ENCODE measurements around the gene VPS41.

Gene VPS41

DNA sequence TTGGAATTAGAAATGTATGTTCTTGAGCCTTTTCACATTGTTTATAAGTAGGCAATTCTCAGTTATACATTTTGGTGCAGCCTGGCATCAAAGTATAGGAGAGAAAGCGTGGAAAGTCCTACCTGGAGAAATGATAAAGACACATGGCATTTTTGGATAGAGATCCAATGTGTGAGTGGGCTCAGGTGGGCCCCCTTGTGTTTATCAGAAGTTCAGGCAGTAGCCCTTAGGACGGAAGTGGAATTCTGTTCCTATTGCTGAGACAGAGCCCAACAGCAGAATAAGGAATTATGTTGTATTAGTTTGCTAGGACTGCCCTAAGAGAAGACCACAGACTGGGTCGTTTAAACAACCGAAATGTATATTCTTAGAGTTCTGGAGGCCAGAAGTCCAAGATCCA is 192.6 kb downstream of the VPS41 start:
- DNase-seq: no peak

DNA sequence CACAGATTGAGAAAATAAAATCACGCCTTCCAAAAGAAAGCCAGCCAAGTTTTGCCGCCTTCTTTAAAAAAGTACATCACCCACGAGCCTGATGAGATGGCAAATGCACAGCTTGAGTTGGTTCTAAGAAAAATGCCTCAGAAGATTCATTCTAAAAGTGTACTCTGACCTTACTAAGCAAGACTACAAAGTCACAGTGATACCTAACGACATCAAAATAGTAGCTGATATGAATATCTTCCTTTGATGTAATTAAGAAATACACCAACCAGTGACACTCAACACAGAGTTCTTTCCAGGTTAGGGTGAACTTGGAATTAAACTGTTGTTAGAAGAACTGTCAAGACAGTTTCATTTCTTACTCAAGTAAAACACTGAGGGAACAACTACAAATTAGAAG is 199.9 kb downstream of the VPS41 start:
- DNase-seq: no peak

DNA sequence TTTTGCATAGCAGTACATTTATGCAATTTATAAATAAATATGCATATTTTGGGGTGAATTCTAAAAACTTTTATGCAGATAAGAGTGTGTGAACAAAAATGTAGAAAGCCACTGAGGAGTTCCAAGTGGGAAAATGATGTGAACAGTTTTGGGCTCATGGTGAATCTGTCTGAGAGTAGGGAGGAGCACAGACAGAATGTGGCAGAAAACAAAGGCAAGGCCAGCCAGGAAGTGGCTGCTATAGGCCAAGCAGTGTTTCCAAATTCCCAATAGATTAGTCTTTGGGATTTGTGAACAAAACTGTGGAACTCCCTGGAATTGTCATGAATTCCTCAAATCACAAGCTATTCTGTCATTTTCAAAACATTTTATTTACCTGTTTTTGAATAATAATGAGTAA is 204.2 kb downstream of the VPS41 start:
- no peak for DNase-seq

DNA sequence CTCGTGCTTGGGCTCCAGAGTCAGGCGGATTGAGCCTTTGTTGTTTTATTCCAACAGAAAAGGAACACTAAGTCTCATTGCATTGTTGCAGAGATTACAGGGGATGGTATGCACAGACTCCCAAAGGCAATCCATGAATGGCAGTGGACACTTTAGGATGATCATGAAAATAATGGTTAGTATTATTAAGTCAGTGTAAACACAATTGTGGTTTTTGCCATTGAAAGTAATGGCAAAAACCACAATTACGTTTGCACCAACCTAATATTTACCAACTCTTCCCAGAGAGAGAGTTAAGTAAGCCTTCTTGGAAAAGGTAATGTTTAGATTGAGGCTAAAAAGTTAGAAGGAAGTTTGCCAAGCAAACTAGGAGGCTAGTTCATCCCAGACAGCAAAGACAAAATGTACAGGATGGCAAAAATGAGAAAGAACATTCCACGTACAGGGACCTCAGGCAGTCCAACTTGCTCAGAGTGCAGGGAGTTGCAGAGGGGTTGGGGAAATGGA is 204.9 kb downstream of the VPS41 start:
- DNase-seq: no peak

DNA sequence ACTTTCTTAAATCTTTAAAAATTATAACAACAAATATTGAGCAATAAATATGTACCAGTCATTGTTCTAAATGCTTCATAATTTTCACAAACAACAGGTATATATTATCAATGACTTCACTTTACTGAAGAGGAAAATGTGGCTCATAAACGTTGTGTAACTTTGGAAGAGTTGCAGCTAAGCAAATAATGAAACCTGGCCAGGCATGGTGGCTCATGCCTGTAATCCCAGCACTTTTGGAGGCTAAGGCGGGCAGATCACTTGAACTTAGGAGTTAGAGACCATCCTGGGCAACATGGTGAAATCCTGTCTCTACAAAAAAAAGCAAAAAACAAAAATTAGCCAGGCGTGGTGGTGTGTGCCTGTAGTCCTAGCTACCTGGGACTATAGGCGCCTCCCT is 205.9 kb downstream of the VPS41 start:
- no peak for DNase-seq

DNA sequence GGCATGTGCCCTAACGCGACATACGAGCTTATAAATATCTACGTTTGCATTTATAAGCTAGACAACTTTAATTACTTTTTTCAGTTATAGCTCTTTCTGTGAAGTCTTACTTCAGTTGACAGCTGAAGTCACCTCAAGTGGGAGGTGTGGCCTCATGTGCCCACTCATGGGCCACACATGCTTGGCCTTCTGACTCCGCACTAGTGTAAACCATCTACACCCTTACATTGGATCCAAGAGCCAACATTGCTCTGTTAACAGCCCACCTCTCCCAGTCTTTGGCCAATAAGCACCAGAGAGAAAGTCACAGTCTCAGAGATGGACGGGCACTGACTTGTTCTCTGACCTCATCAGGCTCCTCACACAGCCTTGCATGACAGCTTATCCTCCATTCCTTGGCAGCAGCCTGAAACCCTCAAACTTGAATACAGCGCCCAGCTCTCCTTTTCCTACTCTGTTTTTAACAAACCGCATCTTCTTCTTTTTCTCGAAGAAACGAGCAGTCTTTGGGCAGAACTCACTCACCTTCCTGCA is 206.9 kb downstream of the VPS41 start:
- DNase-seq: no peak

DNA sequence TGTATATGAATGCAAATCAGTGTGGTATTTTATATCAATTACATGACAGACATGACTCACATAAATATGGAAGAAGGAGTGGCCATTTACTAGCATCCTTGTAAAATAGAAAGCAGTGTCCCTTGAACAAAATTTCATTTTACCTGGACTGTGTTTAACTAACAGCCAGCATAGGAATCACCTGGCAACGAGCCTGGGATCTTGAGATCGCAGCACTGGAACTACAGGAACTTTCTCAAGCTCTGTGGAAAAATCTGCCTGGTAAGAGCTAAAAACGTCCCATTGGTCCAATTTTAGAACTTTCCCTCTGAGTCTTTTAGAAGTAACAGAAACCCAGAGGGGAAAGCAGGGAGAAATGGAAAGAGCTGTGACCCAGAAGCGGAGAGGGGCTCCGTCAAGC is 208.9 kb downstream of the VPS41 start:
- no peak for DNase-seq

DNA sequence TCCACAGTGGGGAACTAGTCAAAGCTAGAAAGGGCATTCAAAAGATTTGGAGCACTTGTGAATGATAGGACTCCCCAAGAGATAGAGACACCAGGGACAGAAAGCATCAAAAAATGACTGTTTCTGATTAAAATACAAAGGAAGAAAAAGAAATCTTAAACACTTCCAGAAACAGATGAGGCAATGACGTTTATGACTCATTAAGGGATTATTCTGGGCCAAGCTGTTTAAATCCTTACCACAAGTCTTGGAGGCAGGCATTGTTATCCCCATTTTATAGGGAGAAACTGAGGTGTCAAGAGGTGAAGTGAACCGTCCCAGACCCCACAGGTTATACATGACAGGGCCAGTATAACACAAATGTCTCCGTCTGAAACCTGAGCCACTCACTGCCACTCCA is 209.5 kb downstream of the VPS41 start:
- no peak for DNase-seq

DNA sequence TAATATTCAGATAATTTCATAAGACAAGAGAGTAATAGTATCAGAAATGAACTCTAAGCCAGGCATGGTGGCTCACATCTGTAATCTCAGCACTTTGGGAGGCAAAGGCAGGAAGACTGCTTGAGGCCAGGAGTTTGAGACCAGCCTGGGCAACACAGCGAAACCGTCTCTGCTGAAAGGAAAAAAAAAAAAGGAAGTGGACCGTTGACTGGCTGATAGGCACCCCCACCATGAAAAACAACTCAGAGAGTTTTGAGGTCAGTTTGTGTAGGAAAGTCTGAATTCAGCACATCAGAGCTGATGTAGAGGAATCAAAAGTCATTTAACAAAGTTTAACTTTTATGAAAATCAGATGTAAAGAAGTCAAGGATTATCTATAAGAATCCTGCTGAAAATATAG is 214.7 kb downstream of the VPS41 start:
- DNase-seq: no peak

DNA sequence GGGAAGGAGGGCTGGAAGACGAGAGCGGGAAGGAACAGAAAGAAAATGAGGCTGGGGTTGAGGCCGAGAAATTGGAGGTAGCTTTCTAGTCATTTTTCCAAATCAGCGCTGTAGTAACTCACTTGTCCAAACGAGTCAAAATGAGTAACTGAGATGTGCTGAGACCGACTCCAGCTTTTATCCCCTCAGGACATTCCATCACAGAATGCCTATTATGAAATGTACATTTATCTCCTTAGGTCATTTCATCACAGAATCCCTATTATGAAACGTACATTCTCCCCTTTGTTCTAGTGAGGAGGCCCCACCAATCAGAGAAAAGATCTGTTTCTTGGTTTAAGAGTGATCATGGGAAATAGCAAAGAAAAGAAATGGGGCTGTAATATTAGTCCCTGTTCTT is 222.1 kb downstream of the VPS41 start:
- DNase-seq: no peak

DNA sequence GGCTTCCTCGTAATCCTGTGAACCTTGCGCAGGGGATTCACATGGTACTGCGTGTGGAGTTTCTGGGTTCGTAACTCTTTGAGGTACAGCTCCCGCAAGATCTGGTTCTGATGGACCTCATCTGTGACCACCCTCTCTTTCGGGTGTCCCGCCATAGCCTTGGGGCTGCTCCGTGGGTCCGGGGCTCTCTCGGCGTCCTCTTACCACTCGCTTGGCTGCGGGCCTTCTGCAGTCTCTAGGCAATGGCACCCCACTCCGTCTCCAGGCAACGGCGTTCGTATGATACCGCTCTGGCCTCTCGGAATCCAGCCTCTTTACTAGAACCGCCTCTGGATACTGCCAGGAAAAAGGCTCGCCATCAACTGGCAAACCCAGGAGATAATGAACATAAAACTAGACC is 223.1 kb downstream of the VPS41 start:
- DNase-seq: no peak

DNA sequence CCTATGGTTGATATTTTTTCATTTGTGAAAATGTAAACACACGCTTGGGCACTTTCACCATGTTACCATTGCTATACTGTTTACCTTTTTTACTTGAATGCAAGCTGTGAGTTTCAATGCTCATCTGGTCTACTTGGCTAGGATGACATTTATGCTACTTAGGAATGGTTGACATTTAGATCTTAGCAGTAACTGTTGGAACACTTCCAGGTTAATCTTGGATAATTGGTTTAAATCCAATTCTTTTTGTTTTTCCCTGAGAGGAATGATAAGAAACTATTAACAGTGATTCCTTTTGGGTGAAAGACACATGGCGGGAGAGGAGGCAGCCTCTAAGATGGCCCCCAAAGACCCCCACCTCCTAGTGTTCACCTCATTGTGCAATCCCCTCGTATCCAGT is 226.4 kb downstream of the VPS41 start:
- DNase-seq: peak; percentile 81

DNA sequence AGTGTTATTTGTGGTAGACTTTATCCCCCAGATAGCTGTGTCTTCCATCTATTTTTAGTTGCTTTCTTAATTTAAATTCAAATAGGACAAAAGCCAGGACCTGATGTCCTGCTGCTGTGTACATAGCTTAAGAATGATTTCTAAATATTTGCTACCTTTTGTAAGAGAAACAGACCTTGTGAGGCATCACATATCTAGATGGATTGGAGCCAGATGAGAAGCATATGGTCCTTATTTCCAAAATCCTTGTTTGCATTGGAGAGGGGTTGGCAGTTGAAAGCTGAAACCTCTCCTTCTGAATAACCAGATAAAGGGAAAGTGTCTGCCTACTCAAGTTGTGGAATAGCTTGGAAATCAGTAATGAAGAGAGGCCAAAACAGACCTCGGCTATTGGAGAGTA is 227.1 kb downstream of the VPS41 start:
- DNase-seq: peak; percentile 96

DNA sequence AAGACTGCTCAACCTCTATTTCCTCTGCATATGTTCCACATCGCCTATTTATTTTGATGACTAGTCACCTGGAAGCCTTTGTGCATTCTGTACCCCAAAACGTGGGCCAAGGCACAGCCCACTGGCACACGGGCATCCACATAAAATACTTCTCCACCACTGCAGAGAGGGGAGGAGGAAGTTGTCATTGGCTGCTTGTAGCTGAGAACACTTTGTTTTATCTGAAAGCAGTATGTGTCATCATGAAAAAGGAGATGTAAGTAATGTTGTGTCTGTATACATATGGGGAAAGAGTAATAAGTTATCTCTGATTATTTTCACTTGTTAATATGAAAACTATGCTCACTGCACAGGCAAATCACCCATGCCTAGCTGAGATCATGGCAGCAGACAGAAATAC is 229.6 kb downstream of the VPS41 start:
- no peak for DNase-seq

DNA sequence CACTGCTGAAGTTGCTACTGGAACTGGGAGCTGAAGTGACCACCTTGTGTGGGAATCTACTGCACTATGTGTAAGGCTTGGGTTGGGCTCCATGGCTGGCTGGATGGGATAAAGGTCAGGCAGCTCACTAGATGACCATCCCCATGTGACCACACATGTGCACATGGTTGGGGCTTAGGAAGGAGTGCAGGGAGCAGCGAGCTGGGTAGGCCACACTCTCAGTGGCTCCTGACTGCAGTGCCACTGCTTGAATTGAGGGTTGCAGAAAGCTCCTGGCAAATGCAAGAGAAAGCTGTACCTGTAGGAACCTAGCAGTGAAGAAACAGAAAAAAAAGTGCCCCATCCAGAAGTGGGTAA is 230.3 kb downstream of the VPS41 start:
- DNase-seq: no peak

DNA sequence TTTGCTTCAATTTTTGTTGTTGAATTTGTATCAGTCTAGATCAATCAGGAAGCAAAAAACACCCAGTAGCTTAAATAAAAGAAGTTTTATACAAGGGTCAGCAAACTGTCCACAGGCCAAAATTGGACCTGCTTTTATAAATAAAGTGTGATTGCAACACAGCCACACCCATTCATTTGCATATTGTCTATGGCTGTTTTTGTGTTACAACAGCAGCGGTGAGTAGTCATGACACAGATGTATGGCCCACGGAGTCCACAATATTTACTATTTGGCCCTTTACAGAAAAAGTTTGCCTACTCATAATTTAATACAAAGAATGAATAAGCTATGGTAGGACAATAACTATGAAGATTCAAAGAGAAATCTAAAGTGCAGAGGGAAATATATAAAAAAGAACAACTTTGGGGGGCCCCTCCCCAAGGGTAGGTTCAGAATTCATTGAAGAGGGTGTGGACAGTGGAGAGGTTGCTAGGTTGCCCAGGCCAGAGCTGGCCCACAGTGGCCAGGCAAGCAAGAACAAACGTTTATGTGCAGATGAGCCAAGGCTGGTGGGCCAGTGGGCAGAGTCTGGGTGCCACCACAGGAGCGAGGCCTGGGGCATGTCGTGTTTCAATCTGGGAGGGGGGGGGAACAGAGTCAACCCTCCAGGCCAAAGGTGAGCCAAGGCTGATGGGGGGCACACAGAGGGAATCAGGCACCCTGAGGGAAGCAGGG is 230.9 kb downstream of the VPS41 start:
- DNase-seq: no peak

DNA sequence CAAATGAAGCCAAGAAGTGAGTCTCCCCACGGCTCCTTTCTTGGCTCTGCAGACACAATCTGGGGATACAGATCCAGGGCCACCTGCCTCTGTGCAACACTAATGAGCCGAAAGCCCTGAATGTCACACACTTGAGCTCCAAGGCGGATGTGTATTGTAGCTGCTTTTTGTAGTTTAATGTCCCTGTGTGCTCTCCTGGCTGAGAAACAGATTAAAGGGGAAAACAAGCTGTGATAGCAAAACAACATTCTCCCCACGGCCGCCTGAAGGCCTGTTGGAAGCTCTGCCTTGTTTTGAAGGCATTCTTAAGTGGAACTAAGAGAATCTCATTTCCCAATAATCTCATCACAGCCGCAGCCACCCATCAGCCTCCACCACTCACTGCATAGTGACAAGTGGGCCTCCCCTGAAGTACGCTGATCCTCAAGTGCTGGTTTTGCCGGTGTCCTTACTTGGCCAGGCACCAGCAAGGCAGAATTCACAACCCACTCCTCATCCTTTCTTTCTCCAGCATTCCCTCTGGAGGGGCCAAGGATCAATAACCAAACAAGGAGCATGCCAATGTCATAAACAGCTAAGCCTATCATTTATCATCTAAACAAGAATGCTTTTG is 233.4 kb downstream of the VPS41 start:
- no peak for DNase-seq

DNA sequence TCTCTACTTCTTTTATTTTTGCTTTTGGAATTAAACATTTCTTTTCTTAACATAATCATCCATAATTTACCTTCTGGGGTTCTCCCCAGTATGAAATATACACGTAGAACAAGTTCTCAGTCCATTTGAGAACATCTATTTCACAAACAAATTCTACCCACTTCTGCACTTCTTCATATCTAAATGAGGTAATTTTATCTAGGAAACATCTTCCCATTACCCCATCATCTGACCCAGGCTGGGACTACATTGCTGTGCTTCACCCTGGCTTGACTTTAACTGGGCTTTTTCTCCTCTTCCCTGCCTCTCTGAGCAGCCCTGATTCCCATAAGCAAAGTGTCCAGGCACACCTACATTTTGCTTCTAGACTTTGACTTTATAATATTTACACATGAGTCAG is 234.5 kb downstream of the VPS41 start:
- DNase-seq: no peak

DNA sequence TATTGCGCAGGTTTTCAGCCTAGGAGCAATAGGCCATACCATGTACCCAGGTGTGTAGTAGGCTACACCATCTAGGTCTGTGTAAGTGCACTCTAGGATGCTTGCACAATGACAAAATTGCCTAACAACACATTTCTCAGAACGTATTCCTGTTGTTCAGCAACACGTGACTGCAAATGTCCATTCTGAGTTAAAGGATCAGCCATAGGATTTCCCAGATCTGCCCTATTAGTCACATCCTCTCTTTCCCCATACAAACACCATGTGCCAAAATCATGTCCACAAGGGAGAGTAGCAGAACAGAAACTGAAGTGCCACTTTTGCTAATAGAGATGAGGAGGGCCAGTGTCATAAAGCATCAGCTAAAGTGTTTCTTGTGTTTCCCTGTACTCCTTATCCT is 235.2 kb downstream of the VPS41 start:
- DNase-seq: no peak
